HepG2 (cell line): Measurements from ENCODE around the gene CLEC16A. TPM values are rescaled to one million over a fixed set of nuclear protein-coding genes. Genes with fewer than 3 reads are reported as not detected.
A peak's percentile ranks its signal among the peaks of the same experiment; 100 is the strongest.

ENCODE experiments used
- ASH2L ChIP-seq: fragments of 300-600, 200-600 bp; sonication (generic); IDR thresholded peaks from 2 replicates; pipeline ENCODE4 v1.7.0; 2017; ENCODE audit warnings: low read depth, mild to moderate bottlenecking, moderate library complexity, mixed read lengths, low read length; ENCODE audit not compliant: insufficient read length
- ATF4 ChIP-seq, 2 experiments: fragments of 450-650 bp in 1 of 2; sonication (generic) in 1 of 2; formaldehyde crosslinking; IDR thresholded peaks; 2 replicates each; pipeline versions ENCODE4 v1.5.0 to v1.8.0; 2020 to 2022; ENCODE audit warnings: mild to moderate bottlenecking in 1 of 2, missing genetic modification reagents in 1 of 2
- ATF6 ChIP-seq: sonication (generic); formaldehyde crosslinking; conservative IDR thresholded peaks from 2 replicates; pipeline ENCODE4 v1.4.0; 2020; ENCODE audit warnings: missing genetic modification reagents
- CEBPG ChIP-seq: IDR thresholded peaks from 2 replicates; pipeline ENCODE4 v1.6.1; 2016
- E2F5 ChIP-seq: sonication (generic); formaldehyde crosslinking; conservative IDR thresholded peaks from 2 replicates; pipeline ENCODE4 v1.4.0; 2020; ENCODE audit warnings: missing genetic modification reagents
- FOXA3 ChIP-seq: IDR thresholded peaks from 2 replicates; pipeline ENCODE4 v1.6.1; 2016; ENCODE audit warnings: missing genetic modification reagents, missing compliant biosample characterization
- GPN1 ChIP-seq: sonication (generic); formaldehyde crosslinking; IDR thresholded peaks from 2 replicates; pipeline ENCODE4 v1.5.1; 2020; ENCODE audit warnings: missing genetic modification reagents, borderline replicate concordance
- MTA3 ChIP-seq: sonication (generic); formaldehyde crosslinking; IDR thresholded peaks from 2 replicates; pipeline ENCODE4 v1.4.0; 2020; ENCODE audit warnings: missing genetic modification reagents
- MXI1 ChIP-seq: IDR thresholded peaks from 3 replicates; pipeline ENCODE4 v1.6.1; 2012; ENCODE audit warnings: low read depth, low read length, inconsistent platforms, borderline replicate concordance
- NR2F2 ChIP-seq: IDR thresholded peaks from 2 replicates; pipeline ENCODE4 v1.6.1; 2012; ENCODE audit warnings: low read depth, inconsistent platforms, borderline replicate concordance
- POGK ChIP-seq: sonication (generic); formaldehyde crosslinking; conservative IDR thresholded peaks from 2 replicates; pipeline ENCODE4 v1.8.0; 2022; ENCODE audit warnings: mild to moderate bottlenecking, moderate library complexity, missing genetic modification reagents
- PREB ChIP-seq: sonication (generic); formaldehyde crosslinking; IDR thresholded peaks from 2 replicates; pipeline ENCODE4 v1.4.0; 2020; ENCODE audit warnings: missing genetic modification reagents
- SOX6 ChIP-seq, 2 experiments: fragments of 450-650 bp in 1 of 2; sonication (generic) in 1 of 2; formaldehyde crosslinking in 1 of 2; IDR thresholded peaks; 2 replicates each; pipeline versions ENCODE4 v1.4.0 to v1.6.1; 2017 to 2020; ENCODE audit warnings: antibody characterized with exemption in 1 of 2, mild to moderate bottlenecking in 1 of 2, missing genetic modification reagents in 1 of 2
- SRSF4 ChIP-seq: fragments of 200-400 bp; formaldehyde crosslinking; IDR thresholded peaks from one replicate; pipeline ENCODE4 v1.6.1; 2018; ENCODE audit warnings: mild to moderate bottlenecking, low read depth, low read length, moderate library complexity; ENCODE audit not compliant: poor library complexity, severe bottlenecking
- ZBTB1 ChIP-seq: sonication (generic); formaldehyde crosslinking; IDR thresholded peaks from 2 replicates; pipeline ENCODE4 v1.4.0; 2020; ENCODE audit warnings: missing genetic modification reagents, borderline replicate concordance
- ZNF567 ChIP-seq: sonication (generic); formaldehyde crosslinking; IDR thresholded peaks from 2 replicates; pipeline ENCODE4 v1.8.1; 2023; ENCODE audit warnings: mild to moderate bottlenecking, missing genetic modification reagents, borderline replicate concordance
- ZNF629 ChIP-seq: sonication (generic); formaldehyde crosslinking; conservative IDR thresholded peaks from 2 replicates; pipeline ENCODE4 v1.5.0; 2020; ENCODE audit warnings: missing genetic modification reagents
- ZNF747 ChIP-seq: sonication (generic); formaldehyde crosslinking; IDR thresholded peaks from 2 replicates; pipeline ENCODE4 v1.8.1; 2023; ENCODE audit warnings: missing genetic modification reagents, mild to moderate bottlenecking, borderline replicate concordance
- ZNF781 ChIP-seq: sonication (generic); formaldehyde crosslinking; IDR thresholded peaks from 2 replicates; pipeline ENCODE4 v1.5.1; 2020; ENCODE audit warnings: borderline replicate concordance, mild to moderate bottlenecking, missing genetic modification reagents; ENCODE audit errors: not compliant biosample characterization
- ZNF891 ChIP-seq: sonication (generic); formaldehyde crosslinking; IDR thresholded peaks from 2 replicates; pipeline ENCODE4 v1.5.0; 2020; ENCODE audit warnings: mild to moderate bottlenecking, missing genetic modification reagents
- polyA plus RNA-seq, 8 experiments: library from polyadenylated mRNA; depleted of rRNA in 3 of 8; stranded (reverse) in 7 of 8; unstranded in 1 of 8; fragments of >200 nt; fragmentation: Illumina TruSeq in 4 of 8; extraction: Trizol in 4 of 8; gene quantifications; 2 replicates each; pipeline versions ENCODE4 v1.2.1 to v1.2.3, GENCODE V29; 2011 to 2016; ENCODE audit warnings: low read depth in 4 of 8, missing spikeins in 1 of 8, mixed read lengths in 1 of 8; ENCODE audit not compliant: insufficient read depth in 1 of 8
- total RNA-seq, 5 experiments: library from RNA; depleted of rRNA; stranded (reverse); fragments of >200 nt; fragmentation: Illumina TruSeq; extraction: Trizol; gene quantifications; 2 replicates each; pipeline ENCODE4 v1.2.3, GENCODE V29; 2016; ENCODE audit warnings: low read depth in 1 of 5
- TF ChIP-seq, protein P1 (sequence below): IDR thresholded peaks from 2 replicates; pipeline ENCODE4 v1.6.1; 2016; ENCODE audit warnings: low read depth, borderline replicate concordance

The CLEC16A gene
- total and polyA plus RNA-seq, 2 of the 13 experiments (the other 11 are each of a cell fraction or from before 2014, with no cell fraction given): 8.5 to 10.3 TPM

DNA sequence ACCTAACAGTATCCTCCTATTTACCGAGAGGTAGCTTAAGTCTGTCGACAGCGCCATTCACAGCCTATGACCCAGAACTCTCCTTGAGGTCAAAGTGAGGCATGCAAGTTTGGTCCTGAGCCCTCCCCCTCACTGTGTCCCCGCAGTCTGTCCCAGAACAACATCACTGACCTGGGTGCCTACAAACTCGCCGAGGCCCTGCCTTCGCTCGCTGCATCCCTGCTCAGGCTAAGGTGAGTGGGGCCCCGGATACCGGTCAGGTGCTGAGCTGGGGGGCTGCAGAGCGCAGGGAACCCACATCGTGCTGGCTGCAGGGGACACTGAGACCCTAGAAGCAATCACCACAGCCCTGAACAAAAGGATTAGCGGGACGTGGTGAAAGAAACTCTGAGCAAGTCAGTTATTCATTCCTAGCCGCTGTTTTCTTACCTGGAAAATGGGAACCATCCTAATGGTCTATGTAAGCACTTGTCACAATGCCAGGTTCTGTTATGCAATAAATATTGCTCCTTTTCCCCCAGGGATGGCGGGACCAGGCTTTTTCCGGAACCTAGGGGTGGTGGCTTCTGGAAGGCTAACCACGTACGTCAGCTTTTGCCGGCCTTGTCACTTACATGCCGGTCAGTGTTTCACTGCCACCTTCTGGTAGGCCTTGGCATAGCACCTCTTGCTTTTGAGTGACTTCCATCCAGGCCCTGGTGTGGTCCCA lies 25.9 kb upstream of the CLEC16A start (continued):
- peak; percentile 76; the same call in 1 of the 3 replicates for TF ChIP-seq MXI1
- TF ChIP-seq, protein P1, sequence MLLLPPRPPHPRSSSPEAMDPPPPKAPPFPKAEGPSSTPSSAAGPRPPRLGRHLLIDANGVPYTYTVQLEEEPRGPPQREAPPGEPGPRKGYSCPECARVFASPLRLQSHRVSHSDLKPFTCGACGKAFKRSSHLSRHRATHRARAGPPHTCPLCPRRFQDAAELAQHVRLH (CRISPR knock-in tag): peak; percentile 77
- TF ChIP-seq ZBTB1: no peak
- no peak for TF ChIP-seq SOX6 (IDR thresholded peaks at IDR 0.05)
- peak; percentile 64 for TF ChIP-seq SOX6 (CRISPR knock-in tag; IDR thresholded peaks at IDR 0.05)
- TF ChIP-seq ZNF567: peak; percentile 78; the same call in 1 of the 2 replicates
- TF ChIP-seq GPN1: no peak
- no peak for TF ChIP-seq NR2F2
- no peak for TF ChIP-seq PREB (CRISPR knock-in tag)
- TF ChIP-seq ZNF891 (CRISPR knock-in tag): 0 out of 2 replicates have a peak, but pooled peaks have one; percentile 17
- TF ChIP-seq E2F5: no peak
- peak; percentile 70 for TF ChIP-seq CEBPG (CRISPR knock-in tag)
- no peak for TF ChIP-seq MTA3 (CRISPR knock-in tag)
- no peak for TF ChIP-seq ATF4 (CRISPR knock-in tag; IDR thresholded peaks at IDR 0.05)
- TF ChIP-seq SRSF4: no peak
- TF ChIP-seq ATF6 (CRISPR knock-in tag): peak; percentile 51; the same call in 1 of the 2 replicates
- peak; percentile 90 for TF ChIP-seq ZNF629 (CRISPR knock-in tag)
- TF ChIP-seq POGK (CRISPR knock-in tag): 0 out of 2 replicates have a peak, but pooled peaks have one; percentile 20
- peak; percentile 45 for TF ChIP-seq ZNF781 (CRISPR knock-in tag)
- TF ChIP-seq ASH2L: no peak
- no peak for TF ChIP-seq ZNF747 (CRISPR knock-in tag)
- TF ChIP-seq FOXA3 (CRISPR knock-in tag): peak; percentile 52; the same call in 1 of the 2 replicates
